Inflammatory macrophage (primary cell): ENCODE data around the gene GALNT17.
A peak's percentile ranks its signal among the peaks of the same experiment; 100 is the strongest.
"Not testable (repeated sequence)": the region's sequence is repeated elsewhere in the genome, so short reads cannot be mapped to it uniquely, and the experiment has no call there.

Experiments
- DNase-seq, 2 donors: peaks; one replicate each; pipeline ENCODE4 v3.0.0-alpha.2; 2020 to 2022

The GALNT17 gene

GRCh38 chr7:71697400-71697799 is 565.5 kb downstream of the GALNT17 start:
- DNase-seq, result no peak

- no peak for DNase-seq
Measured at GRCh38 chr7:71705217-71705616, 573.3 kb downstream of the GALNT17 start.

GRCh38 chr7:71705901-71706596 is 574.1 kb downstream of the GALNT17 start:
- no peak for DNase-seq

GRCh38 chr7:71706597-71706975 is 574.6 kb downstream of the GALNT17 start:
- no peak for DNase-seq

- DNase-seq, result no peak
Measured at GRCh38 chr7:71707041-71707440, 575.1 kb downstream of the GALNT17 start.

GRCh38 chr7:71708710-71709109 is 576.8 kb downstream of the GALNT17 start:
- no peak for DNase-seq

- no peak for DNase-seq
Measured at GRCh38 chr7:71710442-71710841, 578.5 kb downstream of the GALNT17 start.

- no peak for DNase-seq
Measured at GRCh38 chr7:71712653-71713180, 580.8 kb downstream of the GALNT17 start.

GRCh38 chr7:71716690-71717089 is 584.7 kb downstream of the GALNT17 start:
- DNase-seq, result no peak

GRCh38 chr7:71718563-71718962 is 586.6 kb downstream of the GALNT17 start:
- DNase-seq, result no peak

- no peak for DNase-seq
Measured at GRCh38 chr7:71721742-71722141, 589.8 kb downstream of the GALNT17 start.

- no peak for DNase-seq
Measured at GRCh38 chr7:71723859-71724258, 591.9 kb downstream of the GALNT17 start.

GRCh38 chr7:71727347-71727746 is 595.4 kb downstream of the GALNT17 start:
- no peak for DNase-seq

GRCh38 chr7:71731740-71732139 is 599.8 kb downstream of the GALNT17 start:
- DNase-seq, result no peak

GRCh38 chr7:71733107-71733870 is 601.3 kb downstream of the GALNT17 start:
- DNase-seq, result peak; percentile 61 to 79

- DNase-seq, result peak; percentile 69 to 73
Measured at GRCh38 chr7:71735961-71736556, 604.1 kb downstream of the GALNT17 start.

GRCh38 chr7:71737931-71738540 is 606.1 kb downstream of the GALNT17 start:
- DNase-seq, result not testable (repeated sequence)

- DNase-seq, result no peak
Measured at GRCh38 chr7:71739520-71740173, 607.7 kb downstream of the GALNT17 start.

GRCh38 chr7:71740174-71740560 is 608.2 kb downstream of the GALNT17 start:
- DNase-seq, result no peak

GRCh38 chr7:71746006-71746405 is 614.1 kb downstream of the GALNT17 start:
- DNase-seq, result no peak

- DNase-seq, result no peak
Measured at GRCh38 chr7:71750290-71750689, 618.3 kb downstream of the GALNT17 start.

GRCh38 chr7:71752171-71752935 is 620.4 kb downstream of the GALNT17 start:
- peak; percentile 20 to 45 for DNase-seq
